HepG2 (cell line): Measurements from ENCODE around the gene SDK2. TPM values are rescaled to one million over a fixed set of nuclear protein-coding genes. Genes with fewer than 3 reads are reported as not detected.

Experiments
- ATAC-seq: fragments of 200-7000 bp; cut with Tn5 transposase; 3 replicates; pipeline ENCODE4 v1.9.1; 2020; ENCODE audit warnings: mild to moderate bottlenecking, moderate library complexity
- BruUV-seq: library from RNA; stranded (reverse); fragments of 400-500 nt; replicated peaks from 2 replicates; lab custom pipeline; 2021; lab: Mats Ljungman, UMichigan
- CTCF ChIA-PET: fragments of 300-600 bp; formaldehyde crosslinking; extraction: SDS; loops from one replicate; lab custom pipeline; 2021; ENCODE audit warnings: low total read pairs, inconsistent platforms, low intra/inter-chr PET ratio; lab: Yijun Ruan, JAX
- POLR2A ChIA-PET: fragments of 350-600 bp; sonication (Branson Sonifier 250); formaldehyde crosslinking; loops from one replicate; lab custom pipeline; 2020; ENCODE audit warnings: antibody characterized with exemption, inconsistent platforms; lab: Yijun Ruan, JAX
- DNase-seq: peaks from one replicate; pipeline ENCODE4 v3.0.0-alpha.2; 2015; ENCODE audit warnings: low spot score
- FAIRE-seq: peaks from 3 replicates; lab custom pipeline; 2011; peaks lifted over from hg19 to GRCh38; lab: Jason Lieb, UNC
- H2AFZ ChIP-seq: one replicate; pipeline ENCODE4 v1.6.1; 2011; ENCODE audit warnings: low read length, inconsistent platforms
- H3K27ac ChIP-seq: fragments of 300-600 bp; 3 replicates; pipeline ENCODE4 v1.8.0; 2011; ENCODE audit warnings: mixed run types, mild to moderate bottlenecking, mixed read lengths, low read length, inconsistent platforms; ENCODE audit not compliant: insufficient read depth; ENCODE audit errors: extremely low read length
- H3K27me3 ChIP-seq, 2 experiments: fragments of 200-600 bp in 1 of 2; 2 replicates in 1 of 2; 3 replicates in 1 of 2; pipeline versions ENCODE4 v1.6.0 to v1.8.0; 2011; ENCODE audit warnings: low read length in 2 of 2, mild to moderate bottlenecking in 2 of 2, moderate library complexity in 2 of 2, inconsistent platforms in 1 of 2; ENCODE audit not compliant: insufficient read depth in 2 of 2, control insufficient read depth in 1 of 2
- H3K36me3 ChIP-seq, 2 experiments: fragments of 200-600 bp in 1 of 2; replicated peaks in 1 of 2; 2 replicates in 1 of 2; 3 replicates in 1 of 2; pipeline versions ENCODE4 v1.5.1 to v1.8.0; 2011; ENCODE audit warnings: low read length in 2 of 2, inconsistent platforms in 1 of 2; ENCODE audit not compliant: insufficient read depth in 2 of 2, control insufficient read depth in 1 of 2
- H3K4me1 ChIP-seq: 2 replicates; pipeline ENCODE4 v1.5.1; 2012; ENCODE audit warnings: low read length, inconsistent platforms; ENCODE audit not compliant: insufficient read depth
- H3K4me2 ChIP-seq: 2 replicates; pipeline ENCODE4 v1.6.0; 2011; ENCODE audit warnings: low read depth, low read length, inconsistent platforms
- H3K4me3 ChIP-seq, 3 experiments: fragments of 200-600 bp in 1 of 3; sonication (generic), shearing (Covaris generic) in 1 of 3; replicated peaks in 1 of 3; 2 replicates each; pipeline ENCODE4 v1.5.1; 2011 to 2016; ENCODE audit warnings: low read length in 3 of 3, inconsistent platforms in 2 of 3, low read depth in 2 of 3, mild to moderate bottlenecking in 2 of 3, control low read depth in 1 of 3, mixed read lengths in 1 of 3; ENCODE audit not compliant: insufficient read depth in 1 of 3
- H3K79me2 ChIP-seq: one replicate; pipeline ENCODE4 v1.6.1; 2011; ENCODE audit warnings: low read length, inconsistent platforms; ENCODE audit not compliant: insufficient read depth
- H3K9ac ChIP-seq: 2 replicates; pipeline ENCODE4 v1.6.0; 2011; ENCODE audit warnings: mild to moderate bottlenecking, low read depth, low read length, inconsistent platforms; ENCODE audit not compliant: insufficient read depth
- H3K9me3 ChIP-seq: 2 replicates; pipeline ENCODE4 v1.5.1; 2012; ENCODE audit warnings: mild to moderate bottlenecking, low read length
- H4K20me1 ChIP-seq: 2 replicates; pipeline ENCODE4 v1.6.0; 2011; ENCODE audit warnings: inconsistent platforms, mild to moderate bottlenecking, low read length, moderate library complexity; ENCODE audit not compliant: insufficient read depth
- BCL6 ChIP-seq: IDR thresholded peaks from 2 replicates; pipeline ENCODE4 v1.6.1; 2016; ENCODE audit warnings: missing genetic modification reagents, missing compliant biosample characterization
- CBFB ChIP-seq: sonication (generic); formaldehyde crosslinking; IDR thresholded peaks from 2 replicates; pipeline ENCODE4 v1.4.0; 2020; ENCODE audit warnings: missing genetic modification reagents
- FOXP4 ChIP-seq: sonication (generic); formaldehyde crosslinking; IDR thresholded peaks from 2 replicates; pipeline ENCODE4 v1.4.0; 2020; ENCODE audit warnings: missing genetic modification reagents
- IKZF4 ChIP-seq: sonication (generic); formaldehyde crosslinking; IDR thresholded peaks from 2 replicates; pipeline ENCODE4 v1.5.1; 2020; ENCODE audit warnings: borderline replicate concordance, mild to moderate bottlenecking, low read depth, missing genetic modification reagents; ENCODE audit errors: not compliant biosample characterization
- ZNF17 ChIP-seq: sonication (generic); formaldehyde crosslinking; IDR thresholded peaks from 2 replicates; pipeline ENCODE4 v1.5.0; 2020; ENCODE audit warnings: mild to moderate bottlenecking, missing genetic modification reagents
- ZNF570 ChIP-seq: sonication (generic); formaldehyde crosslinking; IDR thresholded peaks from 2 replicates; pipeline ENCODE4 v1.4.0; 2020; ENCODE audit warnings: mild to moderate bottlenecking, missing genetic modification reagents, borderline replicate concordance
- WGBS: methylation state at CpG from one replicate; pipeline ENCODE4 v1.1.6; 2017; ENCODE audit warnings: low lambda C conversion rate; 5-methylcytosine and 5-hydroxymethylcytosine counted together
- in situ Hi-C: cut with HindIII; loops from 2 replicates; pipeline ENCODE4 v1.10.0; 2017; ENCODE audit warnings: low pct_unique_long_range_greater_than_20kb; ENCODE audit not compliant: extremely low pct_ligation_motif_present
- intact Hi-C: fragments of 100-400 bp; cut with micrococcal nuclease; formaldehyde crosslinking; loops from one replicate; pipeline ENCODE4 v1.10.0; 2022; ENCODE audit not compliant: unreplicated experiment
- polyA plus RNA-seq, 8 experiments: library from polyadenylated mRNA; depleted of rRNA in 3 of 8; stranded (reverse) in 7 of 8; unstranded in 1 of 8; fragments of >200 nt; fragmentation: Illumina TruSeq in 4 of 8; extraction: Trizol in 4 of 8; gene quantifications; 2 replicates each; pipeline versions ENCODE4 v1.2.1 to v1.2.3, GENCODE V29; 2011 to 2016; ENCODE audit warnings: low read depth in 4 of 8, missing spikeins in 1 of 8, mixed read lengths in 1 of 8; ENCODE audit not compliant: insufficient read depth in 1 of 8
- total RNA-seq, 5 experiments: library from RNA; depleted of rRNA; stranded (reverse); fragments of >200 nt; fragmentation: Illumina TruSeq; extraction: Trizol; gene quantifications; 2 replicates each; pipeline ENCODE4 v1.2.3, GENCODE V29; 2016; ENCODE audit warnings: low read depth in 1 of 5
- TF ChIP-seq, protein P1 (sequence below): sonication (generic); formaldehyde crosslinking; IDR thresholded peaks from 2 replicates; pipeline ENCODE4 v1.8.0; 2022; ENCODE audit warnings: missing genetic modification reagents, low read depth, mild to moderate bottlenecking, borderline replicate concordance

The SDK2 gene
- total and polyA plus RNA-seq, 2 of the 13 experiments (the other 11 are each of a cell fraction or from before 2014, with no cell fraction given): not detected

GRCh38 chr17:73430848-73431247, 213.4 kb downstream of the SDK2 start:
- H3K36me3 ChIP-seq: no peaks in the 10 kb centered on the region
- no peaks in the 10 kb centered on the region for H4K20me1 ChIP-seq
- no peak overlapping the region for H3K9ac ChIP-seq
- H3K4me2 ChIP-seq: no peak overlapping the region
- H2AFZ ChIP-seq: no peak overlapping the region
- BruUV-seq: no TSS peak
- no peaks in the 10 kb centered on the region for H3K9me3 ChIP-seq
- FAIRE-seq (no peak), ATAC-seq (no peak), DNase-seq (no peak)
- WGBS: 1% methylated on average over 6 of the region's 8 CpGs
- H3K4me1 ChIP-seq: peaks cover 7% of the 10 kb centered on the region; the same call in 1 of the 2 replicates
- H3K27ac ChIP-seq: no peak overlapping the region
- H3K27me3 ChIP-seq: peaks cover 14 to 60% of the 10 kb centered on the region in 2 experiments
- ChIA-PET CTCF (interaction anchor here (1.3 to 2.8 kb wide), 3 partner anchors 279 to 526 kb away, joined by 3 to 22 read pairs (median 21); no protein-coding TSS in a partner anchor), POLR2A (no interaction called here)
- TF ChIP-seq ZNF17 (CRISPR knock-in tag) (no peak), CBFB (CRISPR knock-in tag) (no peak), FOXP4 (CRISPR knock-in tag) (no peak), BCL6 (CRISPR knock-in tag) (0 out of 2 replicates have a peak, but pooled peaks have one; percentile 21), ZNF570 (CRISPR knock-in tag) (no peak), IKZF4 (CRISPR knock-in tag) (no peak)
- TF ChIP-seq, protein P1, sequence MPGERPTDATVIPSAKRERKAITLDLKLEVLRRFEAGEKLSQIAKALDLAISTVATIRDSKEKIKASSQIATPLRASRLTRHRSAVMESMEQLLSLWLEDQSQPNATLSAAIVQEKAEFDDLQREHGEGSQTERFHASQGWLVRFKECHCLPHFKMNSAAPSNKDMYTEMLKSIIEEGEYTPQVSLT (CRISPR knock-in tag): no peak
- TF ChIP-seq, all 625 proteins: peak for 1
- intact Hi-C loops (no loop called here), in situ Hi-C loops (loop anchor here (10.0 to 25.0 kb wide), 2 partner anchors 531 to 754 kb away; no protein-coding TSS in a partner anchor)
- no peaks in the 10 kb centered on the region for H3K79me2 ChIP-seq
- no peak overlapping the region for H3K4me3 ChIP-seq
